Daoy (cell line): ENCODE data around the gene C1orf141. TPM values are rescaled to one million over a fixed set of nuclear protein-coding genes. Genes with fewer than 3 reads are reported as not detected.
"Not testable (repeated sequence)": the region's sequence is repeated elsewhere in the genome, so short reads cannot be mapped to it uniquely, and the experiment has no call there.

Experiments used
- DNase-seq: peaks from one replicate; pipeline ENCODE4 v3.0.0-alpha.2; 2015; ENCODE audit warnings: low read depth
- total RNA-seq: library from RNA; depleted of rRNA; stranded (reverse); fragments of >200 nt; shearing (Covaris generic); gene quantifications from 2 replicates; pipeline ENCODE4 v1.2.3, GENCODE V29; 2014

The C1orf141 gene
- total RNA-seq, 1 experiment from 2014 or later = not detected

DNA sequence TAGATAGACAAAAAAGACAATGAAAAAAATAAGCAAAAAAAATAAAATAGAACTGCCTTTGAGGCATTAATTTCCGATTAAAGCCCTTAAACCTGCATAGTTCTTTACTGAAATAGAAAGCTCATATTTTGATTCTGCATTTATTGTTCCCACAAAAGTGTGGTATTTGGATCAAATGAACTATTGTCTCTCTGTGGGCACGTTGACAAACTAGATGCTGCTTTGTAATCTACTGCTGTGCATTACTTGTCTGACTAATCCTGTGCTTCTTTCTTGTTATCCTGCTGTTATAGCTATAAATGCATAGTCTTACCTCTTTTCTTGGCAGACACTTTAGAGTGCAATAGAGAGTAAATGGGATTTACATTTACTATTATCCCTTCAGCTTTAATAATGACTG is 49.4 kb downstream of the C1orf141 start:
- DNase-seq = no peak

DNA sequence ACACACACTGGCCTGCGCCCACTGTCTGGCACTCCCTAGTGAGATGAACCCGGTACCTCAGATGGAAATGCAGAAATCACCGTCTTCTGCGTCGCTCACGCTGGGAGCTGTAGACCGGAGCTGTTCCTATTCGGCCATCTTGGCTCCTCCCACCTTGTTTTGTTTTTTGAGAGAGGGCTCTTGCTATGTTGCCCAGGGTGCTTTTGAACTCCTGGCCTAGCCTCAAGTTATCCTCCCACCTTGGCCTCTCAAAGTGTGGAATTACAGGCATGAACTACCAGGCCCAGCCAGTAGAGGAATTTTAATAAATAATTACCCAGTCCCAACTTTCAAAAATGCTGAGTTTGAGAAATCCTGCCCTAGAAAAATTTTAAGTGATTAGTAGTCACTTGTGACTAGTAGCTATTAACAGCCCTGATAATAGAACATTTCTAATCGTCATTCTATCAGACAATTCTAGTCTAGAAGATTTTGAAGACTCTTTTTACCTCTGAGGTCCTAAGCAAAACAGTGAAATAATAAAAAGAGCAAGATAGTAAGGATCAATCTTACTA is 49.9 kb downstream of the C1orf141 start:
- no peak for DNase-seq

DNA sequence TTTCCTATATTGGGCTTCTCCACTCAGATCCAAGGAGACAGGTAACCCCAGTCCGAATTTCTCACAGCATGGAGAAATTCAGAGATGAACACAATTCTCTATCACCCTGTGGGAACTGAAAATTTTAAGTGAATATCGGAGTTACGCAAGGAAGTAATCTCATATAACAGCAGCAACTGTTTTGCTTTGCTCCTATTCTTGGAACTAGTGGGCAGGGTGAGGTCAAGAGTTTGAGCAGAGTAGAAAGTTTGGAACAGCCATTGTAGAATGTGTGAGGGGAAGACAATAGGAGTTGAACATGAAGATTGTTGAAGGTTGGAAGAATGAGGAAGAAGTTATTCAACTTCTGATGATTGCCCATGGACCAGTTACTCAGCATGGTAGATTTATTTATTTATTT is 56.5 kb downstream of the C1orf141 start:
- DNase-seq = no peak

DNA sequence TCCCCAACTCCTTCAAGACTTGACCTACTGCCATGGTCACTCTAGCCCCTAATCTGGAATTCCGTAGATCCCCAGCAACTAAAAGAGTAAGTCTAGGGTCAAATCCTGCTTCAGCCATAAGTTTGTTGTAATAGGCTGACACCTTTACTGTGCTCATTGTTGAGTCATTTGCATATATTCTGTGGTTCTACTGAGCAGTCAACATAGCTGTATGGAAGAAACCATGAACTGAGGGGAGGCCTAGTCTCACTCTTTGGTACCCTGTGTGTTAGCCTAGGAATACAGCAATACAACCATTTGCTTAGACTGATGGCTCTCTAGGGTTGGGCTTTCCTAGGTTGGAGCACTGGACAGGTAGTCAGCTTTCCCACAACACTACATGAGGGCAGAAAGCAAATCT is 57.2 kb downstream of the C1orf141 start:
- no peak for DNase-seq

DNA sequence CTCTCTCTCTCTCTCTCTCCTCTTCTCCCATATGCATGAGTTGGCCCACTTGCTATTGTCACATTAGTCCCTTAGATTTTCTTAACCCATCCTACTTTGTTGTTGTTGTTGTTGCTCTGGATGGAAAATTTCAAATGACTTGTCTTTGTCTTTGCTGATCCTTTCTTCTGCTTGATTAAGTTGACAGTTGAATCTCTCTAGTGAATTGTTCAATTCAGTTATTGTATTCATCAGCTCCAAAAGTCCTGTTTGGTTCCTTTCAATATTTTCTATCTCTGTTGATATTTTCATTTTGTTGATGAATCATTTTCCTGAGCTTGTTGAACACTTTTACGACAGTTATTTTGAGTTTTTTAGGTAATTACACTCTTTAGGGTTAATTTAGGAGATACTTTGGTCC is 62.0 kb downstream of the C1orf141 start:
- DNase-seq = no peak

DNA sequence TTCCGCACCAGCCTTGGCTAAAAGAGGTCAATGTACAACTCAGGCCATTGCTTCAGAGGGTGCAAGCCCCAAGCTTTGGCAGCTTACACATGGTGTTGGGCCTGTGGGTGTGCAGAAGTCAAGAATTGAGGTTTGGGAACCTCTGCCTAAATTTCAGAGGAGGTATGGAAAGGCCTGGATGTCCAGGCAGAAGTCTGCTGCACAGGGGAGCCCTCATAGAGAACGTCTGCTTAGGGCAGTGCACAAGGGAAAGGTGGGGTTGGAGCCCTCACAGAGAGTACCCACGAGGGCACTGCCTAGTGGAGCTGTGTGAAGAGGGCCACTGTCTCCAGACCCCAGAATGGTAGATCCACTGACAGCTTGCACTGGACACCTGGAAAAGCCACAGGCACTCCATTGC is 67.1 kb downstream of the C1orf141 start:
- DNase-seq = not testable (repeated sequence)

DNA sequence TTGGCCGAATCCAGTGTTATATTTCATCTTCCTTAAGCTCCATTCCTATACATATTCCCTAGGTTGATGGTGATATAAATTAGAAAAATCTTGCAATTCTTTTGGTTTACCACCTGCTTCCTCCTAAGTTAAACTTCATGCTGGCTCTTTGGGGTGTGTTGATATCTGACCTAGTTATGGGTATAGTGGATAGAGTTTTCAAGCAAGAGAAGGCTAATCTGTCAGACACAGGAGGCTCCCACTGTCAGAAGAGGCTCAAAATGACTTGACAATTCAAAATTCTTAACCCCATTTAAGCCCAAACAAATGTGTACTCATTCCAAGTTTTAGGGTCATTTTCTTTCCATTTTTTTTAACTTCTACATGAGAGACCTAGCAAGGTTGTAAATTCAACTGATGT is 72.4 kb downstream of the C1orf141 start:
- no peak for DNase-seq

DNA sequence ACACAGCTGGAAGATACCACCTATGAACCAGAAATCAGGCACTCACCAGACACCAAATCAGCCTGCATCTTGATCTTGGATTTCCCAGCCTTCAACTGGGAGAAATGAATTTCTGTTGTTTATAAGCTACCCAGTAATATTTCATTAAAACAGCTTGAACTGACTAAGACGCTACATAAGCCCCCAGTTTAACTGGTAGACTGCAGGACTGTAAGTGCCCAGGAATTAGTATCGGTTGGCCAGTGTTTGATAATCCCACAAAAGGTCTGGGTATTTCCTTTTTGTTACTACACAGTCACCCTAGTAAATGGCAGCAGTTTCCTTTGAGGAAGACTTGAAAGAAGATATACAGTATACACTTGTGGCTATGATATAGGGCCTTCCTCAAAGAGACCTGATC is 73.5 kb downstream of the C1orf141 start:
- DNase-seq = no peak

DNA sequence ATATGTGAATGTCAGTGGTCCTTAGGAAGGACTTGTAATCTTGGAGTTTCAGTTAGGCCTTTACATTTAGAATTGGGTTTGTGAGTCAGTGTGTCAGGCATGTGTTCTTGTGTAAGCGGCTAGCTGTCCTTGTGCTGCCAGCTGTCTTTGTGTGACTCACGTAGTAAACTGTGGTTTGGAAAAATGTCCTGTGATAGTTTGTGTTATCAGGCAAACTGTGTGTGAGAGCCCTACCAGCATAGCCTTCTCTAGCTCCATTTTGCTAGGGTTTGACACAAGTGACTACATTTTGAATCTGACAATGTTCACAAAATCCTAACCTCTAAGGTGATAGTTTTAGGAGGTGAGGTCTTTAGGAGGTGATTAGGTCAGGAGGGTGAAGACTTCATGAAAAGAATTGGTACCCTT is 74.0 kb downstream of the C1orf141 start:
- DNase-seq = peak; percentile 94

DNA sequence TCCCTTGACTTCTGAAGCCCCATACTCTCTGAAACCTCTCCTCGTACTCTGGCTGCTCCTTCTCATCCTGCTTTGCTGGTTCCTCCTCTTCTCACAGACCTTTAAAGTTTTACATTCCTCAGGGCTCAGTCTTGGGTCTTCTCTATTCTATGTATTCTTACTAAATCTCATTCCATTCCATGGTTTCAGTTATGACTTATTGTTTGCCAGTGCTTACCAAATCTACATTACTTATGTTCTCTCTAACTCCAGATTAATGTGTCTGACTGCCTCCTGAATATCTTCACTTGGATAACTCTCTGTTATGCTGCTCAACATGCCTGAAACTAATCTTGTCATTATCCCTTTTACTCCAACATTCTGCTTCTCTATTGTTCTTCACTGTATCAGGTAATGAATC is 75.4 kb downstream of the C1orf141 start:
- DNase-seq = no peak

DNA sequence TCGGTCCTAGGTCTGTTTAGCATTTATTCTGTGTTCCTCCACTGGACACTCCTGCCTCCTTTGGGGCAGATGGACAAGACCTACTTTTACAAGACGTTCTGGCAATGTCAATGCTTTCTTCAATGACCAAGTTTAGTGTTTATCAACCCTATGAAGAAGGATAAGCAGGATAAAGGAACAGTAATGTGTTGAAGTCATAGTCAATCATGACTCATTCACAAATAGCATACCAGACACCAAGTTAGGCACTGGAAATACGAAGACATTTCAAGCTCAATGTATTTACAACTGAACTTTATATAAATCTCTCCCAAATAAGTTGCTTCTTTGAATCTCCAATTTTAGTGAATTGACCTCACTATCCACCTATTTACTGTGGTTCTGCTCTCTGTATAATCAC is 76.0 kb downstream of the C1orf141 start:
- peak; percentile 9 for DNase-seq

DNA sequence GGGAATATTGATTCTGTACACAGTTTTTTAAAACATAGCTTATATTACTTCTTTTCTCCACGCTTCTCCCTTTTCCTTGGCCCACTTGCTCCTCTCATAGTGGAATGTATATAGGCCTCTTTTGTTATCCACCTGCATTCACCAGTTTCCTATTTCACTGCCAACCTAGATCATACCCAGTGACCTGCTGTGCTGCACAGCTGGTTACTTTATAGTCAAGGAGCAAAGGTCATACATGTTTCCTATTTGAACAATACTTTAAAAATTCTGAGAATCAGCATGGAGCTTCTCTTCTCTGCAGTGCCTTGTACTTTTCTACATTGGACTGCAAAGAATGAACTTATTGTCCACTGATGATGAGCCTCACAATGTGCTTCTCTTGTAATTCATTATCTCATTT is 76.5 kb downstream of the C1orf141 start:
- DNase-seq = no peak

DNA sequence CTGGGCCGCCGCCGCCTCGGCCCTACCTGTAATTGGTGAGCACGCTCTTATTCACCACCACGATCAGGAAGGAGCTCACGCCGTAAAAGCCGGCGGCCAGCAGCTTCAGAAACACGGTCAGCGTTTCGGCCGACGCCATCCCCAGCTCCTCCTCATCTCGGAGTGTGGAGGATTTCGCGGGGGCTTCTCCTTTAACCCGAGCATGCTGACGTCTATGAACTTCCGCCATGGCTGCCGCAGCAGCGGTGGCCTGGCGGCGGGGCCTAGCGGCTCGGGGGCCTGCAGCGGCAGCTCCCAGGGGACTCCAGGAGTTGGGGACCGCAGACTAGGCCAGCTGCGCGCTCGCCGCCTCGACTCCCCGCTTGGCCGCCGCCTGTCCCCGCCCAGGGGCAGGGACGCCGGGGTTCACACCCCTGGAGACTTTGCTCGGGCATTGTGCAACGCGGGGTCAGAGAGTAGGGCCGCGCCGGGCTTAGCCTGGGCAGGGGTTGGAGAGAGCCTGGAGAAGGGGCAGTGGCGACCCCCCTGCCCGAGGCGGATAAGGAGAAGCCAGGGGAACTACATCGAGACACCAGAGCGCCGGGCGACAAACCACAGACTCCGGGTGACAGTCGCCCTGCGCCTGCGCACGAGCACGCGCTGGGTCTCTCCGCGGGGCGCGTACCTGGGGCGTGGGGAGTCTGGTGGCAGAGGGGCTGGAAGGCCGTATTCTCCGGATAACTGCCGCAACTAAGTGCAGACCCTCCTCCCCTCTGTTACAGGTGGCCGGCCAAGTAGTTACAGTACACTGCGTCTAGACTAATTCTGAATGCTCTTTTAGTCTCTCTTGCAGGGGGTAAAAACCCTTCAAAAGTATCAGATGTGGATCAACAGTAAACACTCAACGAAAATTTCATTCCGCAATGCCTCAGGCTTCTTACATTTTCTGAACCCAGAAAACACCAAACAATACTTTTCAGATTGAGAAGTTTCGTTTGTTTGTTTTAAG is 80.7 kb downstream of the C1orf141 start, which contains the start of gene SLC35D1:
Gene SLC35D1, minus strand, starts transcription at position 364 of the 988 bp plus-strand sequence. Its CDS starts 135 bp downstream, at position 229.
- peak; percentile 71 for DNase-seq

DNA sequence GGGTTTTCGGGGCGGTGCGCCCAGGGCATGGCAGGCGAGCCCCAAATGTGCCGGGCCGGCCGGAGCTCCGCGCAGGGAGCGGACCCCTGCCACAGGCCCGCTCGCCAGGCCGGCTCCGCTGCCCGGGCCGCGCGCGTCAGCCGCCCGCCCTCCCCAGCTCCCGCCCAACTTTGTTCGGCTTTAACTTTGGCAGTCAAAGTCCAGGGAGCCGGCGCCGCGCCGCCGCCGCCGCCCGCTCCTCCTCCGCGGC is 81.3 kb downstream of the C1orf141 start:
- peak; percentile 70 for DNase-seq

DNA sequence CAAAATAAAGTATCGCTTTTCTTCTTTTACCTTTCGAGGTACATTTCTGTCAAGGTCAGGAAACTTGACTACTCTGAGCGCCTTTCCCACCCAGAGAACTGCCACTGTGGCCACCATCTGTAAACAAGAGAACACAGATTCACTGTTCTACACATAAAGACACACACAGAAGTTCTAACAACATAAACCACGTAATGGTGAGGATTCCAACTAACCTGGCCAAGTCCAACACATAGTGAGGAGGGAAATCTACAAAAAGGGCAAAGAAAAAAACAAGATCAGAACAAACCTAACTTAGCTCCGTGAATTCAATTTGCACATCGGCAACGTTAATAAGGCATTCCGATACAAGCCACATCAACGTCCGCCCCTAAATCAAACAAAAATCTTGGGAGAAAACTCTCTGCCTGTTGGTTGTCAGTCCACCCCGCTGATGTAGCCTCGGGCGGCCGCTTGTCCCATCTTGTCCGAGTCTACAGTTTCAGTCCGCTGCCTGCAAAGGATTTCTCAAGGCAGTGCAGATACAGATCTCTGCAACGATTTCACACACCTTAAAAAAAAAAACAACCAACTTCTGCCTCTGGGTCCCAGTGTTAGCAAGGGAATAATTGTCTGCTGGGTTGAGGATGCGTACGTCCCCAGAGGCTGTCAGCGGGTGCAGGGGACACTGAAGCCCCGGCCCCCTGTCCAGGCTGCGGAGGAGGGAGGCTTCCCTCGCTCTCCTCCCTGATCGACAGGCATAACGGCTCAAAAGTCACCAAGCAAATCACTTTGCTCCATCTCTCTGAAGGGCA is 81.8 kb downstream of the C1orf141 start:
- DNase-seq = peak; percentile 47

DNA sequence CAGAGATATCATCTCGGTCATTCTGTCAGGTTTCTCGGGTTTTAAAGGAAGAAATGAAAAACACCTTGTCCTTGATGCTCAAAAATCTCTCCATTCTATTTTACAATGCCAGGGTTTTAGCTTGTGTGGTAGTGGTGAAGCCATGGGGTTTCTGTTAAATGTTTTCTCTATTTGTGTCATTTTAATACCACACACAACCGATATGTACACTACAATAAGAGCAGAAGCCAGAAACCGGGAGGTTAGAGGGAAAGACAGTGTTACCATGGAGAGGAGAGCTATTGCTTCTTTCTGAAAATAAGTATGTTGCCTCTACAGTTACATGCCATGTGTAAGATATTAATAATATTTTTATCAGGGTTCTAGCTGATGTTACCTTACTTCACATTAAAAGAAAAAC is 83.6 kb downstream of the C1orf141 start:
- DNase-seq = no peak

DNA sequence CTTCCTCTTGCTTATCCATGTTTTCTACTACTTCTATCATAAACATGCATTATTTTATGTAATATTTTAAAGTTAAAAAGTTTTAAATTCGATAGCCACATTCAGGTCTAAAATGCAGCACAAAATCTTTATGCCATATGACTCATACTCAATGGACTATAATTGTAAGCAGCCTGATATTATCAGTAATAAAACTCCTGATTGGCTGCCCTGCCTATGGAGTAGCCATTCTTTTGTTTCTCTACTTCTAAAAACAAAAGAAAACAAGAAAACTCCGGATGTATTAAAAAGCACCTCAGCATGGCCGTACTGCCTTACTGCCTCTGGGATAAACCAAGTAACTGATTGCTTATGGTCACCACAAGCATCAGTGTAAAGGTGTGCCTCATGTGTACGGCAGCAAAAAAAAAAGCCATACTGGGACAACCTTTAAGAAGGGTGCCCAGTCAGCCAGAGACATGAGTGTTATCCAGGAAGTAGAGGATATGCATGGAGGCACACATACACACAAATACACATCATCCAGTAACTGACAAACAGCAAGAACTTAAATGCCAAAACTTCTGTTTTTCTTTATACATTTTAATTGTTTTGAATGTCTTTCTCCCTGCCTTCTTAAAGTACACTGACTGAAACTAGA is 90.0 kb downstream of the C1orf141 start:
- DNase-seq = no peak

DNA sequence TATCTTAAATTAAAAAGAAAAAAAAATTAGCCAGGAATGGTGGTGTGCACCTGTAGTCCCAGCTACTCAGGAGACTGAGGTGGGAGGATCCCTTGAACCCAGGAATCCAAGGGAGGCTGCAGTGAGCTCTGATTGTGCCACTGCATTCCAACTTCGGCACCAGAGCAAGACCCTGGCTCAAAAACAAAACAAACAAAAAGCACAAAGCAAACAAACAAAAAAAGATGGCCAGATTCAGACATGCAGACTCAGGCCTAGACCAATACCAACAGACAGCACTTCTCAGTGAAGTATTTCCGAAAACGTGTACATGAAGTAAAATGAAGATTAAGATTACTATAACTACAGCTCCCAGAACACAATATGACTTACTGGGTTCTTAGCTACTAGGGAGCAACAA is 91.4 kb downstream of the C1orf141 start:
- no peak for DNase-seq
